H9 (cell line): ENCODE data around the gene KCNK1. TPM values are rescaled to one million over a fixed set of nuclear protein-coding genes. Genes with fewer than 3 reads are reported as not detected.

Experiments used
- DNase-seq: peaks from one replicate; pipeline ENCODE4 v3.0.0-alpha.2; 2017
- H2AFZ ChIP-seq: one replicate; pipeline ENCODE4 v1.6.1; 2013; ENCODE audit warnings: mild to moderate bottlenecking, low read length, control low read depth, moderate library complexity
- H2AK5ac ChIP-seq: 2 replicates; pipeline ENCODE4 v1.6.1; 2013; ENCODE audit warnings: low read length, control low read depth, mixed read lengths; ENCODE audit not compliant: insufficient read length
- H2BK120ac ChIP-seq: one replicate; pipeline ENCODE4 v1.6.1; 2013; ENCODE audit warnings: low read depth, mild to moderate bottlenecking, low read length, control low read depth, inconsistent platforms; ENCODE audit not compliant: poor library complexity, severe bottlenecking
- H2BK12ac ChIP-seq: 2 replicates; pipeline ENCODE4 v1.6.1; 2013; ENCODE audit warnings: low read length, control low read depth, mixed read lengths, low read depth; ENCODE audit not compliant: insufficient read length
- H2BK15ac ChIP-seq: 2 replicates; pipeline ENCODE4 v1.6.1; 2013; ENCODE audit warnings: low read depth, low read length, control low read depth
- H2BK20ac ChIP-seq: one replicate; pipeline ENCODE4 v1.6.1; 2013; ENCODE audit warnings: low read depth, mild to moderate bottlenecking, low read length, control low read depth, inconsistent platforms; ENCODE audit not compliant: poor library complexity, severe bottlenecking
- H2BK5ac ChIP-seq: 2 replicates; pipeline ENCODE4 v1.6.1; 2013; ENCODE audit warnings: low read length, control low read depth, mixed read lengths; ENCODE audit not compliant: insufficient read length
- H3K14ac ChIP-seq: 2 replicates; pipeline ENCODE4 v1.6.1; 2013; ENCODE audit warnings: low read length, control low read depth; ENCODE audit not compliant: insufficient read depth
- H3K18ac ChIP-seq: 2 replicates; pipeline ENCODE4 v1.6.1; 2013; ENCODE audit warnings: low read depth, mild to moderate bottlenecking, mixed read lengths, low read length, control low read depth; ENCODE audit not compliant: insufficient read length
- H3K23ac ChIP-seq: 2 replicates; pipeline ENCODE4 v1.6.1; 2013; ENCODE audit warnings: low read length, control low read depth, mixed read lengths, low read depth; ENCODE audit not compliant: insufficient read length
- H3K23me2 ChIP-seq: 2 replicates; pipeline ENCODE4 v1.6.1; 2013; ENCODE audit warnings: low read depth, mild to moderate bottlenecking, mixed read lengths, low read length, control low read depth; ENCODE audit not compliant: insufficient read length, poor library complexity, severe bottlenecking
- H3K27ac ChIP-seq: 2 replicates; pipeline ENCODE4 v1.5.1; 2013; ENCODE audit warnings: low read length, control low read depth, mixed read lengths, low read depth; ENCODE audit not compliant: insufficient read length
- H3K27me3 ChIP-seq: 2 replicates; pipeline ENCODE4 v1.6.1; 2013; ENCODE audit warnings: low read length, control low read depth, inconsistent platforms; ENCODE audit not compliant: insufficient read depth
- H3K4ac ChIP-seq: 2 replicates; pipeline ENCODE4 v1.6.1; 2013; ENCODE audit warnings: low read depth, mild to moderate bottlenecking, control low read depth, inconsistent platforms, low read length, moderate library complexity
- H3K4me1 ChIP-seq: 2 replicates; pipeline ENCODE4 v1.6.1; 2013; ENCODE audit warnings: low read length, control low read depth, inconsistent platforms; ENCODE audit not compliant: insufficient read depth
- H3K4me2 ChIP-seq: 2 replicates; pipeline ENCODE4 v1.6.1; 2013; ENCODE audit warnings: low read length, control low read depth, mixed read lengths; ENCODE audit not compliant: insufficient read length, insufficient read depth
- H3K56ac ChIP-seq: 2 replicates; pipeline ENCODE4 v1.6.1; 2013; ENCODE audit warnings: low read depth, mild to moderate bottlenecking, mixed read lengths, low read length, control low read depth; ENCODE audit not compliant: insufficient read length
- H3K79me1 ChIP-seq: 2 replicates; pipeline ENCODE4 v1.6.1; 2013; ENCODE audit warnings: low read depth, mild to moderate bottlenecking, moderate library complexity, low read length, control low read depth, inconsistent platforms; ENCODE audit not compliant: insufficient read depth, poor library complexity, severe bottlenecking
- H3K79me2 ChIP-seq: 2 replicates; pipeline ENCODE4 v1.6.1; 2013; ENCODE audit warnings: low read length, control low read depth, inconsistent platforms; ENCODE audit not compliant: insufficient read depth
- H3K9ac ChIP-seq: 2 replicates; pipeline ENCODE4 v1.6.1; 2013; ENCODE audit warnings: low read length, control low read depth, mixed read lengths; ENCODE audit not compliant: insufficient read length; ENCODE audit errors: extremely low read depth
- H3K9me3 ChIP-seq: one replicate; pipeline ENCODE4 v1.6.1; 2013; ENCODE audit warnings: low read depth, low read length, inconsistent platforms; ENCODE audit not compliant: control insufficient read depth
- H3T11ph ChIP-seq: one replicate; pipeline ENCODE4 v1.6.1; 2013; ENCODE audit warnings: mild to moderate bottlenecking, low read length, control low read depth, inconsistent platforms
- H4K20me1 ChIP-seq: one replicate; pipeline ENCODE4 v1.6.1; 2013; ENCODE audit not compliant: control insufficient read depth, insufficient read length, insufficient read depth
- H4K5ac ChIP-seq: 2 replicates; pipeline ENCODE4 v1.6.1; 2013; ENCODE audit warnings: low read depth, mild to moderate bottlenecking, mixed read lengths, low read length, control low read depth; ENCODE audit not compliant: insufficient read length
- H4K8ac ChIP-seq: replicated peaks from 2 replicates; pipeline ENCODE4 v1.6.1; 2013; ENCODE audit warnings: low read length, control low read depth, mixed read lengths, low read depth; ENCODE audit not compliant: insufficient read length
- H4K91ac ChIP-seq: 2 replicates; pipeline ENCODE4 v1.6.1; 2013; ENCODE audit warnings: low read depth, mild to moderate bottlenecking, moderate library complexity, mixed read lengths, low read length, control low read depth; ENCODE audit not compliant: insufficient read length
- H3K27ac Mint-ChIP-seq, 3 experiments: 2 replicates in 2 of 3; 3 replicates in 1 of 3; pipeline ENCODE4 v1.8.0; 2020 to 2021; ENCODE audit warnings: mixed read lengths in 3 of 3, mild to moderate bottlenecking in 1 of 3, moderate library complexity in 1 of 3
- H3K27me3 Mint-ChIP-seq: 2 replicates; pipeline ENCODE4 v1.8.0; 2021; ENCODE audit warnings: low read depth, mild to moderate bottlenecking, moderate library complexity, mixed read lengths
- H3K36me3 Mint-ChIP-seq, 3 experiments: 2 replicates in 2 of 3; 3 replicates in 1 of 3; pipeline ENCODE4 v1.8.0; 2020 to 2021; ENCODE audit warnings: low read depth in 3 of 3, mixed read lengths in 3 of 3; ENCODE audit not compliant: insufficient read depth in 1 of 3
- H3K4me1 Mint-ChIP-seq, 2 experiments: 2 replicates each; pipeline ENCODE4 v1.8.0; 2020; ENCODE audit warnings: mixed read lengths in 2 of 2
- H3K4me3 Mint-ChIP-seq, 2 experiments: 2 replicates in 1 of 2; 3 replicates in 1 of 2; pipeline ENCODE4 v1.8.0; 2020 to 2021; ENCODE audit warnings: mild to moderate bottlenecking in 2 of 2, mixed read lengths in 2 of 2, moderate library complexity in 1 of 2
- H3K9me3 Mint-ChIP-seq, 2 experiments: 2 replicates in 1 of 2; 3 replicates in 1 of 2; pipeline ENCODE4 v1.8.0; 2020; ENCODE audit warnings: mild to moderate bottlenecking in 2 of 2, mixed read lengths in 2 of 2, moderate library complexity in 1 of 2
- WGBS: extraction: QIAGEN DNeasy Blood & Tissue Kit; methylation state at CpG from one replicate; pipeline ENCODE4 v1.1.7; 2013; ENCODE audit warnings: missing lambda C conversion rate, low lambda C conversion rate, mixed read lengths; ENCODE audit not compliant: insufficient read length; ENCODE audit errors: extremely low coverage; 5-methylcytosine and 5-hydroxymethylcytosine counted together
- total RNA-seq: library from RNA; stranded (reverse); gene quantifications from 2 replicates; pipeline ENCODE4 v1.2.1, GENCODE V29; 2021
- TF ChIP-seq, protein P1 (sequence below): fragments of 200-600 bp; sonication (generic); conservative IDR thresholded peaks from 3 replicates; pipeline ENCODE4 v1.8.0; 2021; ENCODE audit warnings: antibody characterized with exemption, mild to moderate bottlenecking

Gene KCNK1
- total RNA-seq, 1 experiment from 2014 or later = 9.9 TPM

DNA sequence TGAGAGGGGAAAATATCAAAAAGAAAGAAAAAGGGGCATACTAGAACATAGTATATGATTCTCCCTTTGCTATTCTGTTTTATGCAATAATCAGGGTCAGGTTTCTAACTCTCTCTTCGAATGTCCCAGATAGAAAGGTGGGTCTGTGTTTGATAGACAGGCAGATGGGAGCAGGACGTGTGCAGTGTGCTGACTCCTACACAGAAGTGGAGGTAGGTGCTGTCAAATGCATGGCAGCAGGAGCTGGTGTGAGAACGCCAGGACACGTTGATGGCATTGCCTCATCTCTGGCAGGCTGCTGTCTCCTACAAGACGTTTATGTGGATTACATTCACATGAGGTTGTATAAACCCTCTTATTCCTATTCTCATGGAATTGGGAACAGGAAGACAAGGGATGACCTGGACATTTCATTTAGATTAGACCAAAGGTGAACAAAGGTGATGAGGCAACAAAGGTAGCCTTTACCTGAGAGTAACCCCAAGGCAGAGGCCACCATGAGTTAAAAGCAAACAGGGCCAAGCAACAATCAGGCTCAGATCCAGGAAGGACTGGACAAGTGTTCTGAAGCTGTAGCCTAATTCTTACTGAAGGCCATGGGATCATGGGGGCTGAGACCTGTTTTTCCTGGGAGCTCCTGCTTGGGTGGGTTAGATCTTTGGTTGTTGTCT is 37.8 kb downstream of the KCNK1 start:
- Histone ChIP-seq H4K5ac (no peak overlapping the region), H4K20me1 (no peaks in the 10 kb centered on the region), H3K23me2 (no peaks in the 10 kb centered on the region), H2BK5ac (peak overlapping the region; percentile 81), H3K4me2 (no peak overlapping the region), H3K27me3 (no peaks in the 10 kb centered on the region), H3K79me1 (no peaks in the 10 kb centered on the region), H2BK12ac (no peak overlapping the region), H2AK5ac (no peak overlapping the region), H2AFZ (no peak overlapping the region), H3K23ac (no peak overlapping the region), H3K79me2 (no peaks in the 10 kb centered on the region), H2BK120ac (no peak overlapping the region), H3K56ac (no peak overlapping the region), H4K91ac (no peak overlapping the region), H3K27ac (no peak overlapping the region), H2BK20ac (no peak overlapping the region), H3K4me1 (peaks cover 4% of the 10 kb centered on the region; the same call in 1 of the 2 replicates), H3K14ac (0 out of 2 replicates have a peak overlapping the region, but pooled peaks have one; percentile 67), H3K9me3 (no peaks in the 10 kb centered on the region), H4K8ac (no peak overlapping the region), H3T11ph (no peak overlapping the region), H3K9ac (no peak overlapping the region), H3K4ac (no peak overlapping the region), H2BK15ac (no peak overlapping the region), H3K18ac (no peak overlapping the region)
- DNase-seq = no peak
- Mint-ChIP-seq H3K4me1 (peaks cover 29 to 40% of the 10 kb centered on the region in 2 experiments), H3K9me3 (peaks cover 3% of the 10 kb centered on the region in 2 experiments; a peak in 1 of 5 replicates), H3K27me3 (no peaks in the 10 kb centered on the region), H3K27ac (no peak overlapping the region), H3K4me3 (no peak overlapping the region), H3K36me3 (peaks cover 5 to 9% (median 5%) of the 10 kb centered on the region in 3 experiments)
- no CpG with 5 or more reads among the region's 5 CpGs for WGBS
- TF ChIP-seq, protein P1, sequence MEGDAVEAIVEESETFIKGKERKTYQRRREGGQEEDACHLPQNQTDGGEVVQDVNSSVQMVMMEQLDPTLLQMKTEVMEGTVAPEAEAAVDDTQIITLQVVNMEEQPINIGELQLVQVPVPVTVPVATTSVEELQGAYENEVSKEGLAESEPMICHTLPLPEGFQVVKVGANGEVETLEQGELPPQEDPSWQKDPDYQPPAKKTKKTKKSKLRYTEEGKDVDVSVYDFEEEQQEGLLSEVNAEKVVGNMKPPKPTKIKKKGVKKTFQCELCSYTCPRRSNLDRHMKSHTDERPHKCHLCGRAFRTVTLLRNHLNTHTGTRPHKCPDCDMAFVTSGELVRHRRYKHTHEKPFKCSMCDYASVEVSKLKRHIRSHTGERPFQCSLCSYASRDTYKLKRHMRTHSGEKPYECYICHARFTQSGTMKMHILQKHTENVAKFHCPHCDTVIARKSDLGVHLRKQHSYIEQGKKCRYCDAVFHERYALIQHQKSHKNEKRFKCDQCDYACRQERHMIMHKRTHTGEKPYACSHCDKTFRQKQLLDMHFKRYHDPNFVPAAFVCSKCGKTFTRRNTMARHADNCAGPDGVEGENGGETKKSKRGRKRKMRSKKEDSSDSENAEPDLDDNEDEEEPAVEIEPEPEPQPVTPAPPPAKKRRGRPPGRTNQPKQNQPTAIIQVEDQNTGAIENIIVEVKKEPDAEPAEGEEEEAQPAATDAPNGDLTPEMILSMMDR = no peak
